T-helper 22 cell (primary cell): ENCODE measurements around the gene PDZD4.
"Not testable (repeated sequence)": the region's sequence is repeated elsewhere in the genome, so short reads cannot be mapped to it uniquely, and the experiment has no call there.

ENCODE experiments used
- DNase-seq: peaks from one replicate; pipeline ENCODE4 v3.0.0-alpha.2; 2020; ENCODE audit warnings: low read depth

Gene PDZD4

GRCh38 chrX:153831429-153832150 lies 1.2 kb upstream of the PDZD4 start:
- DNase-seq, result no peak

GRCh38 chrX:153830640-153831428 lies 490 bp upstream of the PDZD4 start:
- DNase-seq, result no peak

GRCh38 chrX:153829549-153829798 lies 870 bp downstream of the PDZD4 start:
- no peak for DNase-seq

GRCh38 chrX:153828723-153829548 lies 1.4 kb downstream of the PDZD4 start:
- no peak for DNase-seq

GRCh38 chrX:153828308-153828707 lies 2.0 kb downstream of the PDZD4 start:
- DNase-seq, result no peak

- no peak for DNase-seq
These were observed 2.4 kb downstream of the PDZD4 start for GRCh38 chrX:153827903-153828302.

- DNase-seq, result no peak
These were observed 3.3 kb downstream of the PDZD4 start for GRCh38 chrX:153827016-153827415.

GRCh38 chrX:153825042-153825441 lies 5.3 kb downstream of the PDZD4 start:
- no peak for DNase-seq

GRCh38 chrX:153824348-153824747 lies 6.0 kb downstream of the PDZD4 start:
- DNase-seq, result no peak

- no peak for DNase-seq
These were observed 9.3 kb downstream of the PDZD4 start for GRCh38 chrX:153821066-153821465.

GRCh38 chrX:153820601-153821000 lies 9.7 kb downstream of the PDZD4 start:
- DNase-seq, result no peak

GRCh38 chrX:153819384-153820040 lies 10.8 kb downstream of the PDZD4 start:
- DNase-seq, result no peak

- DNase-seq, result peak; percentile 38
These were observed 11.6 kb downstream of the PDZD4 start for GRCh38 chrX:153818571-153819383.

GRCh38 chrX:153818064-153818463 lies 12.3 kb downstream of the PDZD4 start:
- DNase-seq, result not testable (repeated sequence)

- DNase-seq, result peak; percentile 14
These were observed 13.3 kb downstream of the PDZD4 start for GRCh38 chrX:153816831-153817690.

- DNase-seq, result no peak
These were observed 15.6 kb downstream of the PDZD4 start for GRCh38 chrX:153814591-153815315.

- no peak for DNase-seq
These were observed 17.2 kb downstream of the PDZD4 start for GRCh38 chrX:153813161-153813560.

GRCh38 chrX:153812220-153812619 lies 18.1 kb downstream of the PDZD4 start:
- DNase-seq, result no peak

GRCh38 chrX:153807976-153808375 lies 22.4 kb downstream of the PDZD4 start:
- DNase-seq, result no peak
